CD14-positive monocyte (primary cell): ENCODE data around the gene TADA2A. TPM values are rescaled to one million over a fixed set of nuclear protein-coding genes. Genes with fewer than 3 reads are reported as not detected.

ENCODE experiments used
- DNase-seq, 3 donors: peaks; one replicate each; pipeline ENCODE4 v3.0.0-alpha.2; 2011 to 2022
- H2AFZ ChIP-seq: 2 replicates; pipeline ENCODE4 v1.6.0; 2012; ENCODE audit warnings: mild to moderate bottlenecking, low read depth, low read length, inconsistent platforms; ENCODE audit not compliant: insufficient read depth, poor library complexity, severe bottlenecking
- H3K27ac ChIP-seq, 2 donors: 1 replicate in 1 of 2; 2 replicates in 1 of 2; pipeline ENCODE4 v1.5.1; 2012 to 2013; ENCODE audit warnings: low read length in 2 of 2, control low read depth in 1 of 2, inconsistent platforms in 1 of 2, low read depth in 1 of 2, mild to moderate bottlenecking in 1 of 2
- H3K27me3 ChIP-seq, 2 donors: one replicate each; pipeline versions ENCODE4 v1.6.0 to v1.6.1; 2011 to 2013; ENCODE audit warnings: low read length in 2 of 2; ENCODE audit not compliant: control insufficient read depth in 2 of 2, insufficient read depth in 2 of 2
- H3K36me3 ChIP-seq, 2 donors: replicated peaks in 1 of 2; 1 replicate in 1 of 2; 2 replicates in 1 of 2; pipeline versions ENCODE4 v1.5.1 to v1.6.1; 2012 to 2013; ENCODE audit warnings: low read length in 2 of 2, control low read depth in 1 of 2, inconsistent platforms in 1 of 2, mild to moderate bottlenecking in 1 of 2; ENCODE audit not compliant: insufficient read depth in 2 of 2, control insufficient read depth in 1 of 2
- H3K4me1 ChIP-seq, 2 donors: 1 replicate in 1 of 2; 2 replicates in 1 of 2; pipeline versions ENCODE4 v1.5.1 to v1.6.1; 2012 to 2013; ENCODE audit warnings: low read length in 2 of 2, control low read depth in 1 of 2, inconsistent platforms in 1 of 2, mild to moderate bottlenecking in 1 of 2, moderate library complexity in 1 of 2; ENCODE audit not compliant: insufficient read depth in 2 of 2, control insufficient read depth in 1 of 2
- H3K4me2 ChIP-seq: replicated peaks from 2 replicates; pipeline ENCODE3; 2012; ENCODE audit warnings: low read length, moderate library complexity, mild to moderate bottlenecking; ENCODE audit not compliant: poor library complexity, severe bottlenecking; ENCODE audit errors: extremely low read depth
- H3K4me3 ChIP-seq, 3 experiments: fragments of 200-600 bp in 1 of 3; sonication (generic) in 1 of 3; replicated peaks in 1 of 3; 1 replicate in 2 of 3; 2 replicates in 1 of 3; pipeline ENCODE4 v1.5.1; 2011 to 2013; ENCODE audit warnings: low read length in 3 of 3, mild to moderate bottlenecking in 3 of 3, control low read depth in 2 of 3, low read depth in 2 of 3, inconsistent platforms in 1 of 3, moderate library complexity in 1 of 3
- H3K79me2 ChIP-seq: 2 replicates; pipeline ENCODE4 v1.6.0; 2012; ENCODE audit warnings: mild to moderate bottlenecking, control low read depth, inconsistent platforms, low read length, moderate library complexity; ENCODE audit not compliant: insufficient read depth
- H3K9ac ChIP-seq: 2 replicates; pipeline ENCODE4 v1.6.0; 2017; ENCODE audit warnings: low read length, mild to moderate bottlenecking; ENCODE audit not compliant: insufficient read depth, poor library complexity, severe bottlenecking
- H3K9me3 ChIP-seq, 2 donors: replicated peaks in 1 of 2; 1 replicate in 1 of 2; 2 replicates in 1 of 2; pipeline versions ENCODE4 v1.5.1 to v1.6.1; 2012 to 2013; ENCODE audit warnings: low read length in 2 of 2, control low read depth in 1 of 2; ENCODE audit not compliant: control insufficient read depth in 1 of 2, insufficient read depth in 1 of 2
- H4K20me1 ChIP-seq: 2 replicates; pipeline ENCODE4 v1.6.0; 2012; ENCODE audit warnings: mild to moderate bottlenecking, low read length, control low read depth, moderate library complexity; ENCODE audit not compliant: insufficient read depth
- H3K27ac Mint-ChIP-seq, 7 donors: one replicate each; pipeline ENCODE4 v1.8.0; 2020; ENCODE audit warnings: mild to moderate bottlenecking in 7 of 7, mixed read lengths in 7 of 7, moderate library complexity in 6 of 7, inconsistent platforms in 2 of 7
- H3K27me3 Mint-ChIP-seq, 3 donors: one replicate each; pipeline ENCODE4 v1.8.0; 2021 to 2022; ENCODE audit warnings: low read depth in 3 of 3, mild to moderate bottlenecking in 3 of 3, mixed read lengths in 3 of 3, moderate library complexity in 3 of 3, inconsistent platforms in 1 of 3
- H3K36me3 Mint-ChIP-seq, 2 donors: one replicate each; pipeline ENCODE4 v1.8.0; 2020; ENCODE audit warnings: mixed read lengths in 2 of 2, inconsistent platforms in 1 of 2, mild to moderate bottlenecking in 1 of 2
- H3K4me1 Mint-ChIP-seq: one replicate; pipeline ENCODE4 v1.8.0; 2020; ENCODE audit warnings: mild to moderate bottlenecking, mixed read lengths
- H3K4me3 Mint-ChIP-seq, 2 donors: one replicate each; pipeline ENCODE4 v1.8.0; 2020; ENCODE audit warnings: mild to moderate bottlenecking in 2 of 2, mixed read lengths in 2 of 2, moderate library complexity in 1 of 2
- H3K9me3 Mint-ChIP-seq, 7 donors: one replicate each; pipeline ENCODE4 v1.8.0; 2020 to 2022; ENCODE audit warnings: mixed read lengths in 7 of 7, mild to moderate bottlenecking in 6 of 7, moderate library complexity in 6 of 7, inconsistent platforms in 2 of 7
- WGBS: methylation state at CpG from one replicate; pipeline ENCODE4 v1.1.5; 2013; ENCODE audit warnings: missing lambda C conversion rate; ENCODE audit not compliant: insufficient coverage; 5-methylcytosine and 5-hydroxymethylcytosine counted together
- intact Hi-C, 2 donors: fragments of 100-400 bp; cut with micrococcal nuclease; formaldehyde crosslinking; loops; one replicate each; pipeline versions ENCODE4 v1.15.0 to v1.15.1; 2023
- polyA plus RNA-seq, 3 donors: library from polyadenylated mRNA; depleted of rRNA in 1 of 3; unstranded in 2 of 3; stranded (reverse) in 1 of 3; fragments of 300-500 nt in 2 of 3; fragments of >200 nt in 1 of 3; fragmentation: Illumina TruSeq in 2 of 3; gene quantifications; 1 replicate in 2 of 3; 2 replicates in 1 of 3; pipeline ENCODE4 v1.2.3, GENCODE V29; 2012 to 2021
- TF ChIP-seq, protein P1 (sequence below): fragments of 200-600 bp; IDR thresholded peaks from one replicate; pipeline ENCODE4 v1.8.0; 2022; ENCODE audit warnings: antibody characterized with exemption, mild to moderate bottlenecking

TADA2A gene
- polyA plus RNA-seq, 3 donors = 2.9 to 8.2 (median 4.3) TPM

DNA sequence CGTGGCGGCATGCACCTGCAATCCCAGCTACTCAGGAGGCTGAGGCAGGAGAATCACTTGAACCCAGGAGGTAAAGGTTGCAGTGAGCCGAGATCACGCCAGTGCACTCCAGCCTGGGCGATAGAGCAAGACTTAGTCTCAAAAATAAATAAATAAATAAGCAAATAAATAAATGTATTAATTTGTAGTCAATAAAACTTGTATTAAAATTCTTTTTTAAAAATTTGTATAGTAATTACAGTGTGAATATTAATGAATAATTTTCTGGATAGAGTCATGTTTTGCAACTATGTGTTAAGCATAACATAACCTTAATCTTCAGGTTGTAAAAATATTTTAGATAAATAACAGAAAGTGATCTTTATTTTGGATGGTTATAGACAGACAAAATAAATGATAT, 55.8 kb downstream of the TADA2A start:
- no peaks in the 10 kb centered on the region for H3K27me3 Mint-ChIP-seq
- WGBS = 100% methylated on average over 2 of the region's 5 CpGs
- Histone ChIP-seq H3K9ac (no peak overlapping the region), H3K27me3 (no peaks in the 10 kb centered on the region), H3K4me1 (no peaks in the 10 kb centered on the region), H4K20me1 (no peaks in the 10 kb centered on the region), H3K27ac (no peak overlapping the region), H3K4me3 (no peak overlapping the region), H3K9me3 (no peaks in the 10 kb centered on the region), H3K79me2 (no peaks in the 10 kb centered on the region), H2AFZ (no peak overlapping the region), H3K4me2 (no peak overlapping the region), H3K36me3 (peaks cover 43 to 80% of the 10 kb centered on the region in 2 donors)
- no peak overlapping the region for H3K4me3 Mint-ChIP-seq
- no peaks in the 10 kb centered on the region for H3K9me3 Mint-ChIP-seq
- no peaks in the 10 kb centered on the region for H3K4me1 Mint-ChIP-seq
- no peak for DNase-seq
- no peak overlapping the region for H3K27ac Mint-ChIP-seq
- TF ChIP-seq, protein P1, sequence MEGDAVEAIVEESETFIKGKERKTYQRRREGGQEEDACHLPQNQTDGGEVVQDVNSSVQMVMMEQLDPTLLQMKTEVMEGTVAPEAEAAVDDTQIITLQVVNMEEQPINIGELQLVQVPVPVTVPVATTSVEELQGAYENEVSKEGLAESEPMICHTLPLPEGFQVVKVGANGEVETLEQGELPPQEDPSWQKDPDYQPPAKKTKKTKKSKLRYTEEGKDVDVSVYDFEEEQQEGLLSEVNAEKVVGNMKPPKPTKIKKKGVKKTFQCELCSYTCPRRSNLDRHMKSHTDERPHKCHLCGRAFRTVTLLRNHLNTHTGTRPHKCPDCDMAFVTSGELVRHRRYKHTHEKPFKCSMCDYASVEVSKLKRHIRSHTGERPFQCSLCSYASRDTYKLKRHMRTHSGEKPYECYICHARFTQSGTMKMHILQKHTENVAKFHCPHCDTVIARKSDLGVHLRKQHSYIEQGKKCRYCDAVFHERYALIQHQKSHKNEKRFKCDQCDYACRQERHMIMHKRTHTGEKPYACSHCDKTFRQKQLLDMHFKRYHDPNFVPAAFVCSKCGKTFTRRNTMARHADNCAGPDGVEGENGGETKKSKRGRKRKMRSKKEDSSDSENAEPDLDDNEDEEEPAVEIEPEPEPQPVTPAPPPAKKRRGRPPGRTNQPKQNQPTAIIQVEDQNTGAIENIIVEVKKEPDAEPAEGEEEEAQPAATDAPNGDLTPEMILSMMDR = no peak
- intact Hi-C loops = loop anchor here in 1 of 2 donors (5.0 kb wide), 1 partner anchor 115 kb away; no protein-coding TSS in a partner anchor
- H3K36me3 Mint-ChIP-seq = peaks cover 60 to 83% of the 10 kb centered on the region in 2 donors

DNA sequence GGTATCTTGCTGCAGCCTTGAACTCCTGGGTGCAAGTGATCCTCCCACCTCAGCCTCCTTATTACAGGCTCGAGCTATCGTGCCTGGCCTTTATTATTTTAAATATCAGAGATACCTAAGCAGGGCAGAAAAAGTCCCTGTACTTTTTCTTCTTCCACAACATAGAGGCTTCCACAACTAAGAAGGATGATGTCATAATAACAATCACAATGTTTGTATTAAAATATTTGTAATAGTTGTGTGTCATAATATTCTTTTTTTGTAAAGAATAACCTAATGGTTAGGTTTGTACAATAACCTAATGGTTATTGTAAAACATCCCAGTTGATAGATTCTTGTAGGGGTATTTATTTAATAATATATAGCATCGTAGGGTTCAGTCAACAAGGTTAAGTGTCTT, 56.4 kb downstream of the TADA2A start:
- Mint-ChIP-seq H3K36me3 (peaks cover 62 to 83% of the 10 kb centered on the region in 2 donors), H3K4me1 (no peaks in the 10 kb centered on the region), H3K27me3 (no peaks in the 10 kb centered on the region), H3K27ac (no peak overlapping the region), H3K4me3 (no peak overlapping the region), H3K9me3 (no peaks in the 10 kb centered on the region)
- no peak overlapping the region for H3K9ac ChIP-seq
- TF ChIP-seq, protein P1 = no peak
- no peaks in the 10 kb centered on the region for H3K27me3 ChIP-seq
- no CpG with 5 or more reads among the region's 3 CpGs for WGBS
- H3K9me3 ChIP-seq = no peaks in the 10 kb centered on the region
- peaks cover 49 to 85% of the 10 kb centered on the region in 2 donors for H3K36me3 ChIP-seq
- no peak overlapping the region for H3K27ac ChIP-seq
- intact Hi-C loops = loop anchor here in 1 of 2 donors (5.0 kb wide), 1 partner anchor 114 kb away; no protein-coding TSS in a partner anchor
- H3K4me2 ChIP-seq = no peak overlapping the region
- H3K4me1 ChIP-seq = no peaks in the 10 kb centered on the region
- H2AFZ ChIP-seq = no peak overlapping the region
- DNase-seq = no peak
- H4K20me1 ChIP-seq = no peaks in the 10 kb centered on the region
- no peaks in the 10 kb centered on the region for H3K79me2 ChIP-seq
- H3K4me3 ChIP-seq = no peak overlapping the region
